PFSK-1 (cell line): ENCODE measurements around the gene HMGCLL1.

Experiments used
- FOXP2 ChIP-seq: optimal IDR thresholded peaks from 2 replicates; pipeline ENCODE3; 2011; ENCODE audit warnings: borderline replicate concordance, control low read depth, inconsistent platforms; ENCODE audit not compliant: insufficient read depth; ENCODE audit errors: extremely low read length, extremely low read depth
- POLR2AphosphoS5 ChIP-seq: IDR thresholded peaks from 2 replicates; pipeline ENCODE4 v1.6.1; 2012; ENCODE audit warnings: low read depth, mild to moderate bottlenecking, control low read depth, low read length, moderate library complexity
- REST ChIP-seq, 2 experiments: IDR thresholded peaks; 2 replicates each; pipeline versions ENCODE4 v1.6.1 to v1.8.0; 2011 to 2012; ENCODE audit warnings: low read depth in 2 of 2, low read length in 2 of 2, control low read depth in 1 of 2, inconsistent platforms in 1 of 2, mild to moderate bottlenecking in 1 of 2, moderate library complexity in 1 of 2; ENCODE audit not compliant: insufficient read depth in 1 of 2
- SIN3A ChIP-seq: IDR thresholded peaks from 2 replicates; pipeline ENCODE4 v1.6.1; 2012; ENCODE audit warnings: mild to moderate bottlenecking, low read length, moderate library complexity, borderline replicate concordance; ENCODE audit not compliant: insufficient read depth
- TAF1 ChIP-seq: IDR thresholded peaks from 2 replicates; pipeline ENCODE4 v1.6.1; 2012; ENCODE audit warnings: low read length, control low read depth, borderline replicate concordance; ENCODE audit not compliant: insufficient read depth

HMGCLL1 gene

DNA sequence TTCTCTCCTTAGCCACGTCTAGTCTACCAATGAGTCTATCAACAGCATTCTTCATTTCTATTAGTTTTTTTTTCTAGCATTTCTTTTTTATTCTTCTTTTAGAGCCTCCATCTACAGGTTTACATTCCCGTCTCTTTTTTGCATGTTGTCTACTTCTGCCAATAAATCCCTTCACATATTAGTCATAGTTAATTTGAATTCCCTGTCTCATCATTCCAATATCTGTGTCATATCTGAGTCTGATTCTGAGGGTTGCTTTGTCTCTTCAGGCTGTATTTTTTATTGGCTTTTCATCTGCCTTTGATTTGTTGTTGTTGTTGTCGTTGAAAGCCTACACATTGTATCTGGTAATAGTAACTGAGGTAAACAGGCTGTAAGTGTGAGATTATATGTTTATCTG, 104.6 kb downstream of the HMGCLL1 start:
- TF ChIP-seq SIN3A (no peak), POLR2AphosphoS5 (no peak), TAF1 (no peak), FOXP2 (no peak), REST (IDR thresholded peaks at IDR 0.05; ENCODE audit: insufficient read depth in 1 of 2, low read depth in 2 of 2, low read length in 2 of 2) (no peak)

DNA sequence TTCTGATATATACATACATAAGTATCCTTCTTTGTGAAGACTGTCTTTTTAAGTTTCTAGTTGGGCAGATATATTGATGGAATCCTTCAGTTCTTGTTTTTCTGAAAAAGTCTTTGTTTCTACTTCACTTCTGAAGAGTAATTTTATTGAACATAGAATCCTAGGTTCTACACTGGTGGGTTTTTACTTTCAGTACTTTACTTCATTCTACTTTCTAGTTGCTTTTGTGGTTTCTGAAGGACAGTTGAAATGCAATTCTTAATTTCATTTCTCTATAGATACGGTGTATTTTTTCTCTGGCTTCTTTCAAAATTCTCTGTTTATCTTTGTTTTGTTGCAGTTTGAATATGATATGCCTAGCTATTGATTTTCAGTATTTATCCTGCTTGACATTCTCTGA, 105.3 kb downstream of the HMGCLL1 start:
- TF ChIP-seq REST (IDR thresholded peaks at IDR 0.05; ENCODE audit: insufficient read depth in 1 of 2, low read depth in 2 of 2, low read length in 2 of 2) (no peak), FOXP2 (no peak), SIN3A (no peak), TAF1 (no peak), POLR2AphosphoS5 (no peak)

- TF ChIP-seq SIN3A (no peak), FOXP2 (no peak), TAF1 (no peak), POLR2AphosphoS5 (no peak), REST (IDR thresholded peaks at IDR 0.05; ENCODE audit: insufficient read depth in 1 of 2, low read depth in 2 of 2, low read length in 2 of 2) (no peak)
Observed at GRCh38 chr6:55469951-55470366, 109.0 kb downstream of the HMGCLL1 start.

GRCh38 chr6:55456016-55456415, 123.0 kb downstream of the HMGCLL1 start:
- no peak for TF ChIP-seq FOXP2
- no peak for TF ChIP-seq TAF1
- TF ChIP-seq POLR2AphosphoS5 = no peak
- TF ChIP-seq REST (IDR thresholded peaks at IDR 0.05; ENCODE audit: insufficient read depth in 1 of 2, low read depth in 2 of 2, low read length in 2 of 2) = no peak
- TF ChIP-seq SIN3A = no peak

DNA sequence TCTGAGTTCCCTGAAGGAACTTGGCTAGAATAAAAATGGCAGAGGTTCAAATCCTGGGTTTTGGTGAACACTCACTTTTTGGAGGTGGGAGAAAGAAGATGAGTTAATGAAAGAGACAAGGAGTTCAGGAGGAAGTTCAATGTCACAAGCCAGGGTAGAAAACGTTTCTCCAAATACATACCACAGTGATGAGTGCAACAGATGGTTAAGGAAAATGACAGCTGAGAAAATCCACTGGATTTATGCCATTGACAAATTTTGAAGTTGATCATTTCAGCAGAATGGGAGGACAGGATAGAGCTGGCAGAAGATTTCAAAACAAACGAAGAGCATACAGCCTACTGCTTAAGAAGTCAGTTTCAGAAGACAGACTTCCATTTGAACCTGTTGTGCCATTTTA, 129.0 kb downstream of the HMGCLL1 start:
- no peak for TF ChIP-seq SIN3A
- TF ChIP-seq REST (IDR thresholded peaks at IDR 0.05; ENCODE audit: insufficient read depth in 1 of 2, low read depth in 2 of 2, low read length in 2 of 2) = no peak
- TF ChIP-seq FOXP2 = no peak
- no peak for TF ChIP-seq TAF1
- TF ChIP-seq POLR2AphosphoS5 = no peak
